ENCODE data around the gene SIVA1.
A peak's percentile ranks its signal among the peaks of the same experiment; 100 is the strongest.

DNA sequence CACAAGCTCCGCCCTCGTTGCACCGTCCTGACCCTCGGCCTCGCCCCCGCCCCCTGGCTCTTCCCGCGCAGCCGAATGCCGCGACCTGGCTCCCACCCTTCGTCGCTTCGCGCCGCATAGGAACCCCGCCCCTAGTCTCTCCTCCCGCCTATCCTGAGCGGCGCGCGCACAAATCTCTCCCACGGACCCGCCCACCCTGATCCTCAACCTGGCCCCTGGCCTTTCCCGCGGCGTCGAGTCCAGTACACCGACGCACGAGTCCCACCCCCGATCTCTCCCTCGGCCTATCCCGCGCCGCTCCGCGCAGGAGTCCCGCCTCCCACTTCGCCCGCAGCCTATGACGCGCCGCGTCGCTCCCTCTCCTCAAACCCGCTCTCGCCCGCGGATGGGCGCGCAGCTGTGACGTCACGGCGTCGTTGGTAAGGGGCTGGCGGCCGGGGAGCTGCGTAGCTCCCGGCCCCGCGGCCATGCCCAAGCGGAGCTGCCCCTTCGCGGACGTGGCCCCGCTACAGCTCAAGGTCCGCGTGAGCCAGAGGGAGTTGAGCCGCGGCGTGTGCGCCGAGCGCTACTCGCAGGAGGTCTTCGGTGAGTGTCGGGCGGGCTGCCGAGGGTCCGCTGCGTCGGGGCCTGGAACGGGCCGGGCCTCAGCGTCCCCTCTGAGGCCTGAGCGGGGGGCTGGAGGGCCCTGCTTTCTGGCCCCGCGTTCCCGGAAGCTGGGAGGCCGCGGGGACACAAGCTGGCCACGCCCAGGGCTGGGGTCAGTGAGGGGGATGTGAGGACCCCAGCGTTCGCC is at the start of gene SIVA1:
- TF ChIP-seq POLR2A (IDR thresholded peaks at IDR 0.05; ENCODE audit: low read length) (peak; percentile 75), GATA1 (IDR thresholded peaks at IDR 0.05; ENCODE audit: low read depth, low read length) (no peak)

Data from erythroblast (primary cell).